ENCODE results near the gene PCDHGC5. TPM values are rescaled to one million over a fixed set of nuclear protein-coding genes. Genes with fewer than 3 reads are reported as not detected.

PCDHGC5 gene
- total RNA-seq, 1 experiment from 2014 or later, result 0.40 TPM

- peaks cover 18% of the 10 kb centered on the region for H3K4me1 ChIP-seq (ENCODE audit: insufficient read depth, low read length)
- no peak overlapping the region for H3K4me2 ChIP-seq (ENCODE audit: low read length)
- H3K27me3 ChIP-seq (ENCODE audit: low read length), result no peaks in the 10 kb centered on the region
- H3K9me2 ChIP-seq (replicated peaks; ENCODE audit: low read length), result no peaks in the 10 kb centered on the region
- H3K79me2 ChIP-seq (ENCODE audit: low read length), result 0 out of 2 replicates have a peak, but pooled peaks cover 6% of the 10 kb centered on the region
- intact Hi-C loops (cut with micrococcal nuclease), result no loop called here
- no peak overlapping the region for H3K27ac ChIP-seq (ENCODE audit: low read length)
- no peaks in the 10 kb centered on the region for H3K9me3 ChIP-seq (ENCODE audit: low read length)
- H3F3A ChIP-seq (ENCODE audit: low read length, unreplicated experiment), result peaks cover 4% of the 10 kb centered on the region
- H4K20me1 ChIP-seq (ENCODE audit: low read length), result no peaks in the 10 kb centered on the region
- BruUV-seq (replicated peaks), result no TSS peak
- no peak overlapping the region for H3K9ac ChIP-seq (ENCODE audit: low read length)
- ChIA-PET POLR2A (ENCODE audit: unreplicated experiment) (no interaction called here), CTCF (no interaction called here)
- TF ChIP-seq EZH2 (IDR thresholded peaks at IDR 0.05; ENCODE audit: low read length, unreplicated experiment), result no peak
- H3K36me3 ChIP-seq (ENCODE audit: low read depth, low read length), result peaks cover 54% of the 10 kb centered on the region
- H3K4me3 ChIP-seq (ENCODE audit: low read length), result no peak overlapping the region
- H2AFZ ChIP-seq (ENCODE audit: low read length), result no peak overlapping the region
- no peak for ATAC-seq
- DNase-seq, result no peak
Observed at GRCh38 chr5:141527426-141527825, 38.5 kb downstream of the PCDHGC5 start.

GRCh38 chr5:141528291-141528984 lies 39.6 kb downstream of the PCDHGC5 start:
- Histone ChIP-seq H3K9ac (ENCODE audit: low read length) (no peak overlapping the region), H3K36me3 (ENCODE audit: low read depth, low read length) (peaks cover 49% of the 10 kb centered on the region), H3K79me2 (ENCODE audit: low read length) (0 out of 2 replicates have a peak, but pooled peaks cover 6% of the 10 kb centered on the region), H2AFZ (ENCODE audit: low read length) (no peak overlapping the region), H3K4me2 (ENCODE audit: low read length) (no peak overlapping the region), H3K27me3 (ENCODE audit: low read length) (no peaks in the 10 kb centered on the region), H3F3A (ENCODE audit: low read length, unreplicated experiment) (peaks cover 4% of the 10 kb centered on the region), H4K20me1 (ENCODE audit: low read length) (no peaks in the 10 kb centered on the region), H3K9me2 (replicated peaks; ENCODE audit: low read length) (no peaks in the 10 kb centered on the region), H3K27ac (ENCODE audit: low read length) (no peak overlapping the region), H3K4me3 (ENCODE audit: low read length) (no peak overlapping the region), H3K4me1 (ENCODE audit: insufficient read depth, low read length) (peaks cover 7% of the 10 kb centered on the region; the same call in 1 of the 2 replicates), H3K9me3 (ENCODE audit: low read length) (no peaks in the 10 kb centered on the region)
- POLR2A ChIA-PET (ENCODE audit: unreplicated experiment), result no interaction called here
- TF ChIP-seq EZH2phosphoT487 (IDR thresholded peaks at IDR 0.05; ENCODE audit: borderline replicate concordance, low read length) (no peak), CTCF (conservative IDR thresholded peaks at IDR 0.05; ENCODE audit: low read depth, low read length) (no peak), EZH2 (IDR thresholded peaks at IDR 0.05; ENCODE audit: low read length, unreplicated experiment) (no peak)
- ATAC-seq, result no peak
- DNase-seq, result no peak
- CTCF ChIA-PET, result no interaction called here
- intact Hi-C loops (cut with micrococcal nuclease), result no loop called here
- BruUV-seq (replicated peaks), result TSS peak; percentile 42

- BruUV-seq (replicated peaks), result no TSS peak
Observed at GRCh38 chr5:141529002-141529401, 40.1 kb downstream of the PCDHGC5 start.

More at GRCh38 chr5:141529002-141529401, 40.1 kb downstream of the PCDHGC5 start:
- no peaks in the 10 kb centered on the region for H3K27me3 ChIP-seq (ENCODE audit: low read length)
- H3K36me3 ChIP-seq (ENCODE audit: low read depth, low read length), result peaks cover 46% of the 10 kb centered on the region
- H2AFZ ChIP-seq (ENCODE audit: low read length), result no peak overlapping the region
- TF ChIP-seq CTCF (conservative IDR thresholded peaks at IDR 0.05; ENCODE audit: low read depth, low read length), result no peak
- TF ChIP-seq EZH2phosphoT487 (IDR thresholded peaks at IDR 0.05; ENCODE audit: borderline replicate concordance, low read length), result no peak
- no peaks in the 10 kb centered on the region for H3K9me2 ChIP-seq (replicated peaks; ENCODE audit: low read length)
- H3K4me1 ChIP-seq (ENCODE audit: insufficient read depth, low read length), result peaks cover 6% of the 10 kb centered on the region; the same call in 1 of the 2 replicates
- H3K4me2 ChIP-seq (ENCODE audit: low read length), result no peak overlapping the region
- no peak for ATAC-seq
- intact Hi-C loops (cut with micrococcal nuclease), result no loop called here
- POLR2A ChIA-PET (ENCODE audit: unreplicated experiment), result no interaction called here
- H3K9ac ChIP-seq (ENCODE audit: low read length), result no peak overlapping the region
- no peak for DNase-seq
- no peak overlapping the region for H3K4me3 ChIP-seq (ENCODE audit: low read length)
- peaks cover 4% of the 10 kb centered on the region for H3F3A ChIP-seq (ENCODE audit: low read length, unreplicated experiment)
- no peaks in the 10 kb centered on the region for H4K20me1 ChIP-seq (ENCODE audit: low read length)
- CTCF ChIA-PET, result no interaction called here
- 0 out of 2 replicates have a peak, but pooled peaks cover 2% of the 10 kb centered on the region for H3K79me2 ChIP-seq (ENCODE audit: low read length)
- no peaks in the 10 kb centered on the region for H3K9me3 ChIP-seq (ENCODE audit: low read length)
- H3K27ac ChIP-seq (ENCODE audit: low read length), result no peak overlapping the region
